AG08396 (cell line): Measurements from ENCODE around the gene B9D1.
A peak's percentile ranks its signal among the peaks of the same experiment; 100 is the strongest.

Source experiments
- DNase-seq: peaks from one replicate; pipeline ENCODE4 v3.0.0; 2012; ENCODE audit warnings: low spot score, mixed read lengths

Gene B9D1, protein sequence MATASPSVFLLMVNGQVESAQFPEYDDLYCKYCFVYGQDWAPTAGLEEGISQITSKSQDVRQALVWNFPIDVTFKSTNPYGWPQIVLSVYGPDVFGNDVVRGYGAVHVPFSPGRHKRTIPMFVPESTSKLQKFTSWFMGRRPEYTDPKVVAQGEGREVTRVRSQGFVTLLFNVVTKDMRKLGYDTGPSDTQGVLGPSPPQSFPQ

GRCh38 chr17:19362277-19363113, at the start of gene B9D1:
Gene B9D1, minus strand, starts transcription at chr17:19362723. Its CDS starts 154 bp downstream, at chr17:19362569.
- DNase-seq = peak; percentile 99

- DNase-seq = no peak
Observed at GRCh38 chr17:19411631-19412030, 49.1 kb upstream of the B9D1 start.

GRCh38 chr17:19410875-19411620, 48.5 kb upstream of the B9D1 start, which contains the start of gene RNF112:
Gene RNF112, plus strand, starts transcription at chr17:19411232. Its CDS starts 177 bp downstream, at chr17:19411409.
- DNase-seq = peak; percentile 73

- no peak for DNase-seq
Observed at GRCh38 chr17:19410091-19410490, 47.6 kb upstream of the B9D1 start.

GRCh38 chr17:19409509-19409908, 47.0 kb upstream of the B9D1 start:
- peak; percentile 29 for DNase-seq

DNA sequence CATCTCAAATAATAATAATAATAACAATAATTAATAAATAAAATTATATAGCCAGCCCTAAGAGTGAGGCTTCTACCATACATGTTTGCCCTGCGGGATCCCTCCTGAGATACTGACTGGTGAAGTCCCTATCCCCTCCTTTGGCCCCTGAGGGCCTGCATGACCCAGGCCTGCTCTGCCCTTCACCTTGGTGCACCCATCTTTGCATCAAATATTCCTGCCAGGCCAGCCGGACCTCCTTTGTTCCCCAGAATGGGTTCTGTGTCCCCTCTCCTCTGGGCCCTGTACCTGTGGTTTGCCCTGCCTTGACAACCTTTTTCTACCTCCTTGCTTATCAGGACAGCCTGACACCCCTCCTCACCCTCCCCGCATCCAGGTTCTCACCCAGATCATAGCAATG, 46.5 kb upstream of the B9D1 start:
- no peak for DNase-seq

- DNase-seq = no peak
Observed at GRCh38 chr17:19408346-19408710, 45.8 kb upstream of the B9D1 start.

GRCh38 chr17:19407601-19408345, 45.2 kb upstream of the B9D1 start:
- DNase-seq = no peak

DNA sequence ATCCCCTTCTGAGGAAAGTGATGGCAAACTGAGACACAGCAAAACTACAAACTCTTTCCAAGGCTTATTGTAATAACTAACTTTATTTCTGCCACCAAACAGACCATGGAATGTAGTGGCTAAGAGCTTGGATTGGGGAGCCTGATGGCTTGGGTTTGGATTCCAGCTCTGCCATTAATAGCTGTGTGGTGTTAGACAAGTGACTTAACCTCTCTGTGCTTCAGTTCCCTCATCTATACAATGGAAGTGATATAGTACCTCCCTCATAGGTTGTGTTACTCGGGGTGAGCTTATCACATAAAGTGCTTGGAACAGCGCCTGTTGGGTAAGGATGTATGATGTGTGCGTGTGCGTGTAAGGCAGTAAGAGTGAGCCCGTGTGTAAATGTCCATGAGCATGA, 42.6 kb upstream of the B9D1 start:
- DNase-seq = no peak

DNA sequence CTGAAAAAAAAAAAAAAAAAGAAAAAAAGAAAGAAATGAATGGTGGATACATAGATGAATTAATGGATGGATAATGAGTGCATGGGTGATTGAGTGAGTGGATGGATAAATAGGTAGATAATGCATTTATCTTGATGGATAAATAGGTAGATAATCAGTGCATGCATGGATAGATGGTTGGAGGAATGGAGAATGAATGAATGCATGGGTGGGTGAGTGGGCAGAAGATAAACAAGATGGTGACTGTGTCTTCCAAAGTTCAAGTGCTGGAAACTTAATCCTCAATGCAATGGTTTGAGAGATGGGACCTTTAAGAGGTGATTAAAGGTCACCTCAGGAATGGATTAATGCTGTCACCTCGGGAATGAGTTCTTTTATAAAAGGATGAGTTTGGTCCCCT, 41.7 kb upstream of the B9D1 start:
- no peak for DNase-seq

DNA sequence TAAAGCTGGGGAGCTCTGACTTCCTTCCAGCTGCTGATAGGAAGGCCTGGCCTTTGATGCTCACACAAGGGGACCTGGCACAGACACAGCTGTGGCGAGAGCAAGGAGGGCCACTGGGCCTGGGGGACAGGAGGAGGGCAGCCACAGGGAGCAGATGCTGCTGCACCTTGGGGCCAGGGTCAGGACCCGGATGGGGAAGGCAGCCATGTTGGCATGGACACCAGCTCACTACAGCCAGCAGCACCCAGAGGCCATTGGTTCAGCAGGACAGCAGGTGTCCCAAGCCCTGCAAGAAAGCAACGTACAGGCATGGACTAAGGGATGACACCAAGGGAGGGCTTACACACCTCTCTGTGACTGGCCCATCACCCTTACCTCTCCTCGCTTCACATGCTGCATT, 40.5 kb upstream of the B9D1 start:
- no peak for DNase-seq

- DNase-seq = no peak
Observed at GRCh38 chr17:19402171-19402570, 39.6 kb upstream of the B9D1 start.

DNA sequence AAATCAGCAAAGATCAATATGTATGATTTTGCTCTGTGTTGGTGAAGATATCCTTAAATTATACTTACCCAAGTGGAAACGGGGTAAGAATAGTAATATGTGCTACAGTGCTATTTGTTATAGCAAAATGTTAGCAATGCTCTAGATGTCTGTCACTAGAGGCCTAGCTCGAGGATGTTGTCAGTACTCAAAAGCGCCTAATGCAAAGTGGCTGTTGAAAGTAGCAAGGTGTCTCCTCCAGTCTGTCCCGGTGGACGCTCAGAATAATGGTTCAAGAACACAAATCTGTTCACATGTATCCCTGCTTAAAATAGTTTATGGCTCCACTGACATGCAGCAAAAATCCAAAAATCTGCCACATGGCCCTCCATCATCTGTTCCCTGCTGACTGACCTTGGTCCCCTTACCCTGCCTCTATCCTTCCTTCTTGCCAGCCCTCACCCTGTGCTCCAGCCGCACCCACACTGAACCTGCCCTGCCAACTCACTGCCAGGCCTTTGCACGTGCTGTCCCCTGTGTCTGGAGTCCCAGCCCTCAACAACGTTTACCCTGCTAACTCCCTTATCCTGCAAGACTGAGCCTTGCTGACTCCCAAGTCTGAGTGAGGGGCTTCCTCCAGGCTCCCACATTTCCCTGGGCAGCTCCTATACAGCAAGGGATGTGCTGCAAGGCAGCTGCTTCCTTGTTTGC, 38.9 kb upstream of the B9D1 start:
- DNase-seq = no peak

DNA sequence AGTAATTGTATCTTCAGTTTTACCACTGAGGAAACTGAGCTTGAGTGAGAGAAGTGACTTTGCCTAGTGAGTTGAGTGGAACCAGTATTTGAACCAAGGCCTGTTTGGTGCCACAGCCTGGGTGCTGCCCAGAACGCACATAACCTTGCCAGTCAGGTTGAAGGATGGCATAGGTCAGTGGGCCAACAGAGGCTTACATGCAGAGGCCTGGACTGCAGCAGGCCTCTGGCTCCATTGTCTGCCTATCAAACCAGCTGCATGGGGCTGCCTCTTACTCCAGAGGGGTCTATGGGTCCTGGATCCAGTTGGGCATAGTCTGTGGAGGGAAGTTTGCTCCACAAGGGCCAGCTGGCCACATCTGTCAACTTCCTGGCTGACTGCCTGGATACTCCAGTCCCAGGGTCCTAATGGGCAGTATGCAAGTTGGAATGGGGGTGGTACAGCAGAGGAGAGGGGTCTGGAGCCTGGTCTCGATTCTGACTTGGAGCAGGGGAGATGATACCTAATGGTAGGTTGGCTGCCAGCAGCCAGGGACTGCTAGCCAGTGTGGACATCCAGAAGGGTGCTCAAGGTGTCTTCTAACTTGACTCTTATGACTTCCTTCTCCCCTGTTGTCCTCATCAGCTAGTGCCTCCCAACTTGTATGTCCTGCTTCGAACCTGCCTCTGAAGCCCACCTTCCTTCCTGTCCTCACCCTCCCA, 37.4 kb upstream of the B9D1 start:
- no peak for DNase-seq

- DNase-seq = no peak
Observed at GRCh38 chr17:19398301-19399181, 36.0 kb upstream of the B9D1 start.

- DNase-seq = no peak
Observed at GRCh38 chr17:19397556-19398041, 35.1 kb upstream of the B9D1 start.

DNA sequence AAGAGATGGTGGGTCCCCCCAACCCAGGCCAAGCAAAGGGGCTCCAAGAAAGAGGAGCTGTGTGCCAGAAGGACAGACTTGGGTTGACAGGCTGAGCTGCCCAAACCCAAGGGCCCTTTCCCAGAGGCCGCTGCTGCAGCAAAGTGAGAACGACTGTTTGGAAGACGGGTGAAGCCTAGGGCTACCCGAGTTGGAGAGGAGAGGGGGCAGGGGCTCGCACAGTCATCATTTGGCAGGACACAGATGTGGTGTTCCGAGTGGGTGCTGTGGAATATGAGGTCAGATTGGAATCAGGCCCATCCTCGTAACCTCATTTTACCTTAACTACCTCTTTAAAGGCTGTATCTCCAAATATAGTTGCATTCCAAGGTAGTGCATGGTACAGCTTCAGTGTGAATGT, 29.8 kb upstream of the B9D1 start:
- no peak for DNase-seq

- DNase-seq = no peak
Observed at GRCh38 chr17:19391432-19391831, 28.9 kb upstream of the B9D1 start.

DNA sequence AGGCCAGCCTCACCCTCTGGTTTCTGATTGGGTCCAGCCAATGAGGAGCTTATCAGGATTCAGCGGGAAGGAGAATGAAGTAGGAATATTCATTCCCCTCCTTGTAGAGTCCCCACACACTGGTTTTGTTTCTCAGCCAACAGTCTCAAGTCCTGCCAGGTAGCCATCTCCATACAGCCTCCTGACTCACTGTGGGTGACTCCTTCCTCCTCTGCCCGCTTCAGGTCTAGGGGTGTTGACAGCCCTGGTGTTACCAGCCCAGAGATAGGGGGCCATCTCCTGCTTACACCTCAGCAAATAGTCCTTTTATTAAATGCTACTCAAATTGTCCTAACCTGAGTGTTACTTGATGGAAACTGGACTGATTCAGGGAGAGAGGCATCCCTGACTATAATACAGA, 28.4 kb upstream of the B9D1 start:
- no peak for DNase-seq
